Measurements from ENCODE around the gene SPTLC3.

DNA sequence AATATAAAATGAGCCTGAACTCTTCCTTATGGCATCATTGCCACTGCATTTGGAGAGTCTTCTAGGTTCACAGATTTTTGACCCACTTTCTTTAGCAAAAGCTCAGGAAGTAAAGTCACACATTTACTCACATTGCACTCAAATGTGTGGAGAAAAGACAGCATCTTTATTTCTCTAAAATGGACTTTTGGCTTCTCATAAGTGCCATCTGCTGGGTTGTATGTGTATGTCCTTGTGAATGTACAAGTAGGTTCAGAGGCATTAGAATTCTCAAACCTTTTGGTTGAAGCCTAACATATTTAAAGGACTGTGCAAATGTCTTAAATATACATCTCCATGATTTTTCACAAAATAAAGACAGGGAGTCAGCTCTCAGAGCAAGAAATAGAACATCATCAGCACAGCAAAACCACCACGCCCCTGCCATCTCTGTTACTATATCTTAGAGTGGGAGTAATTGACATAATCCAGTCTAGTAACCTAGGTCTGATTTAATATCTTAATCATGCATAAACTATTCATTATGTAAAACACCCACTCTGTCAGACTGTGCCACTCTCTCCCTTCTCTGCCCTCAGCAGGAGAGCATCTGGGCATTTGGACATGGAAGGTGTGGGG is 42.2 kb upstream of the SPTLC3 start:
- TF ChIP-seq, protein P1, sequence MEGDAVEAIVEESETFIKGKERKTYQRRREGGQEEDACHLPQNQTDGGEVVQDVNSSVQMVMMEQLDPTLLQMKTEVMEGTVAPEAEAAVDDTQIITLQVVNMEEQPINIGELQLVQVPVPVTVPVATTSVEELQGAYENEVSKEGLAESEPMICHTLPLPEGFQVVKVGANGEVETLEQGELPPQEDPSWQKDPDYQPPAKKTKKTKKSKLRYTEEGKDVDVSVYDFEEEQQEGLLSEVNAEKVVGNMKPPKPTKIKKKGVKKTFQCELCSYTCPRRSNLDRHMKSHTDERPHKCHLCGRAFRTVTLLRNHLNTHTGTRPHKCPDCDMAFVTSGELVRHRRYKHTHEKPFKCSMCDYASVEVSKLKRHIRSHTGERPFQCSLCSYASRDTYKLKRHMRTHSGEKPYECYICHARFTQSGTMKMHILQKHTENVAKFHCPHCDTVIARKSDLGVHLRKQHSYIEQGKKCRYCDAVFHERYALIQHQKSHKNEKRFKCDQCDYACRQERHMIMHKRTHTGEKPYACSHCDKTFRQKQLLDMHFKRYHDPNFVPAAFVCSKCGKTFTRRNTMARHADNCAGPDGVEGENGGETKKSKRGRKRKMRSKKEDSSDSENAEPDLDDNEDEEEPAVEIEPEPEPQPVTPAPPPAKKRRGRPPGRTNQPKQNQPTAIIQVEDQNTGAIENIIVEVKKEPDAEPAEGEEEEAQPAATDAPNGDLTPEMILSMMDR (conservative IDR thresholded peaks at IDR 0.05; ENCODE audit: low read depth in 2 of 2), result peak; percentile 46 to 47
- TF ChIP-seq NANOG (IDR thresholded peaks at IDR 0.05; ENCODE audit: borderline replicate concordance) (no peak), POLR2AphosphoS5 (IDR thresholded peaks at IDR 0.05; ENCODE audit: low read depth) (no peak), EZH2phosphoT487 (IDR thresholded peaks at IDR 0.05; ENCODE audit: unreplicated experiment) (no peak), EZH2 (IDR thresholded peaks at IDR 0.05; ENCODE audit: low read depth, unreplicated experiment) (no peak)
- TF ChIP-seq, protein P2, sequence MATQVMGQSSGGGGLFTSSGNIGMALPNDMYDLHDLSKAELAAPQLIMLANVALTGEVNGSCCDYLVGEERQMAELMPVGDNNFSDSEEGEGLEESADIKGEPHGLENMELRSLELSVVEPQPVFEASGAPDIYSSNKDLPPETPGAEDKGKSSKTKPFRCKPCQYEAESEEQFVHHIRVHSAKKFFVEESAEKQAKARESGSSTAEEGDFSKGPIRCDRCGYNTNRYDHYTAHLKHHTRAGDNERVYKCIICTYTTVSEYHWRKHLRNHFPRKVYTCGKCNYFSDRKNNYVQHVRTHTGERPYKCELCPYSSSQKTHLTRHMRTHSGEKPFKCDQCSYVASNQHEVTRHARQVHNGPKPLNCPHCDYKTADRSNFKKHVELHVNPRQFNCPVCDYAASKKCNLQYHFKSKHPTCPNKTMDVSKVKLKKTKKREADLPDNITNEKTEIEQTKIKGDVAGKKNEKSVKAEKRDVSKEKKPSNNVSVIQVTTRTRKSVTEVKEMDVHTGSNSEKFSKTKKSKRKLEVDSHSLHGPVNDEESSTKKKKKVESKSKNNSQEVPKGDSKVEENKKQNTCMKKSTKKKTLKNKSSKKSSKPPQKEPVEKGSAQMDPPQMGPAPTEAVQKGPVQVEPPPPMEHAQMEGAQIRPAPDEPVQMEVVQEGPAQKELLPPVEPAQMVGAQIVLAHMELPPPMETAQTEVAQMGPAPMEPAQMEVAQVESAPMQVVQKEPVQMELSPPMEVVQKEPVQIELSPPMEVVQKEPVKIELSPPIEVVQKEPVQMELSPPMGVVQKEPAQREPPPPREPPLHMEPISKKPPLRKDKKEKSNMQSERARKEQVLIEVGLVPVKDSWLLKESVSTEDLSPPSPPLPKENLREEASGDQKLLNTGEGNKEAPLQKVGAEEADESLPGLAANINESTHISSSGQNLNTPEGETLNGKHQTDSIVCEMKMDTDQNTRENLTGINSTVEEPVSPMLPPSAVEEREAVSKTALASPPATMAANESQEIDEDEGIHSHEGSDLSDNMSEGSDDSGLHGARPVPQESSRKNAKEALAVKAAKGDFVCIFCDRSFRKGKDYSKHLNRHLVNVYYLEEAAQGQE (IDR thresholded peaks at IDR 0.05; ENCODE audit: unreplicated experiment), result no peak
- TF ChIP-seq, protein P3, sequence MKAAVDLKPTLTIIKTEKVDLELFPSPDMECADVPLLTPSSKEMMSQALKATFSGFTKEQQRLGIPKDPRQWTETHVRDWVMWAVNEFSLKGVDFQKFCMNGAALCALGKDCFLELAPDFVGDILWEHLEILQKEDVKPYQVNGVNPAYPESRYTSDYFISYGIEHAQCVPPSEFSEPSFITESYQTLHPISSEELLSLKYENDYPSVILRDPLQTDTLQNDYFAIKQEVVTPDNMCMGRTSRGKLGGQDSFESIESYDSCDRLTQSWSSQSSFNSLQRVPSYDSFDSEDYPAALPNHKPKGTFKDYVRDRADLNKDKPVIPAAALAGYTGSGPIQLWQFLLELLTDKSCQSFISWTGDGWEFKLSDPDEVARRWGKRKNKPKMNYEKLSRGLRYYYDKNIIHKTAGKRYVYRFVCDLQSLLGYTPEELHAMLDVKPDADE (IDR thresholded peaks at IDR 0.05), result no peak
